GM18517 (cell line): Measurements from ENCODE around the gene SHROOM1.

Source experiments
- ATAC-seq: cut with Tn5 transposase; IDR thresholded peaks from one replicate; pipeline ENCODE4 v1.9.1; 2021; ENCODE audit warnings: mild to moderate bottlenecking, moderate library complexity; ENCODE audit not compliant: unreplicated experiment

SHROOM1 gene

DNA sequence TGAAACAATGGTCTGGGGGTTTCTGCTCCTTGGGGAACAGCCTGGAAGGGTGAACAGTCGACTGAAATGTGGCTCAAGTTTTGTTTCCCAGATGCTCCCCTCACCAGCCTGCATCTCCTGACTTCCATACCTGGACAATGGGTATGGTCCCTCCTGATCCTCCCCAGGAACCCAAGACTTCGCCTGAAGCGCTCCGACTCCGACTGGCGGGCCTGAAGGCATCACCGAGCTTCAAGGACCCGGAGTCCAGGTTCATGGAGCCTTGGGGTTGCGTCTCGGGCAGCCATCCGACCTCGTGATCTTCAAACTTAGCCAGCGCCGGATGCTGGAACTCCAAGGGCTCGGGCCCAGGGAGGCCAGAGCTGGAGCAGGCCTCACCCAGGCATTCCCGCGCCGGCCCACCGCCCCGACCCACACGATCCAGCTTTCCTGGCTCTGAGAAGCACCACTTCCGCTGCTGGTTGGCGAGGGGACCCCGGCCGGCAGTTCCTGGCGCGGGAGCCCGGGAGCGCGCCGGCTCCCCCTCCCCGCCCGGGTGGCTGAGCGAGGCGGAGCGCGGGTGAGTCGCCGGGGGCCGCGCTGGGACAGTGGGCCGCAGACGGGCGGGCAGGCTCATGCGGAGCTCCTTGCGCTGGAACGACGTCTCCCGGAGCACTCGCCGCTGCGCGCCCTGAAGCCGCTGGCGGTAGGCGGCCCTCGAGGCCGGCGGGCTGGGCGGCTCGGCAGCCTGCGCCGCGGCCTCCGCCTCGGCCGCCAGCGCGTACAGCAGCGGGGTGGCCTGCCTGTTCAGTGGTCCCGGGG, 5.2 kb downstream of the SHROOM1 start:
- ATAC-seq: no peak

DNA sequence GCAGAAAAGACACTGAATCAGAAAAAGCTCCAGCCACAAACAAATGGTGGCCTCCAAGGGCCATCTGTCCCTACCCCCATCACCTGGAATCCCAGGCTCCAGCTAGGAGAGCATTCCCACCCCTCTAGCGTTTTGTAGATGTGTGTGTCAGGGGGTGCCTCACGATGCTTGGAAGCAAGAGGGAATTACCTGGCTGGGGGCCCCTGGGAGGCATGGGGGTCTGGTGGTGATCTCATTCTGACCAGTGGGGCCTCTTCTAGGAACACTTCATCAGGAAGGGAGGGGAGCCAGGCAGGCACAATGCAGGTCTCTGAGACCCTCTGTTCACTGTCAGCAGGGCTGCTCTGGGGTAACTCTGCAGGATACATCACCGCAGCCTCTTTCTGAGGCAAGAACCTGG, 6.0 kb downstream of the SHROOM1 start:
- ATAC-seq: no peak

DNA sequence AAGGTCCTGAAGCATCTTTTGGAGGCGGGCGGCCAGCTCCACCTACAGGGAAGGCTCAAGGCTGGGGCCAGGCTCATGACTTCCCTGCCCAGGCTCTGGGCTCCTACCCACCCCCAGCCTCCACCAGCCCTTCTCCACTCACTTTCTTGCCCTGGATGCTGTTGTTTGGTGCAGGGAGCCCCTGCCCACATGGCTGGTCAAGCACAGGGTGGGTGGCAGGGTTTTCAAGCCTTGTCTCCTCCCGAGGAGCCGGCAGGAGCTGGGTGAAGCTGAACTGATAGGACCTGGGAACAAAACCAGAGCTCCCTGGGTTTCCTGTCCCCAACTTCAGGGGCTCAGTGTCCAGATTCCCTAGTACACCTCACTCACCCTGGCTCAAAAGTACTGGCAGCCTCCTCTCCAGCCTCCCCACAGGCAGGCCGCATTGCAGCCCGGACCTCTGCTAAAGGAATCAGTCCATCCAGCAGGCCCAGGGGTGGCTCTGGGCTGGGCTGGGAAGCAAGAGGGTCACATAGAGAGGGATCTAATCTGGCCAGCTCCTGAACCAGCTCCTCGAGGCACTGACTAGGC, 6.9 kb downstream of the SHROOM1 start:
- ATAC-seq: no peak

GRCh38 chr5:132822650-132823480, 7.6 kb downstream of the SHROOM1 start:
- ATAC-seq: no peak

DNA sequence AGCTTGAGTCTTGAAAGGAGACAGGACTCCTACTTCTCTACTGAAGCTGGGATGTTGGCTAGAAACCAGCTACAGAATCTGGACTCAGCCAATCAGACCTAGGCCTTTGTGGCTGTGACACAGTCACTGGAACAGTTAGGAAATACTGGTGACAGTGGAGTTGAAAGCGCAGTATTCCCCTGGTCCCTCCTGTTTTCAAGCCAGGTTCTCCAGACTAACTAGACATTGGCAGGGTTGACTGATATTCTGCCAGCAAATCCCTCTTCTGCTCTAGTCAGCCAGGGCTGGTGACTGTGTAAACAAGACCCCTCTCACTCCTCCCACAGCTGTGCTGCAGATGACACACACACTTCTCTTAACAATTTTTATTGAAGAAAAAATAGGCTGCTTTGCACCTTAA, 8.7 kb downstream of the SHROOM1 start:
- ATAC-seq: no peak

DNA sequence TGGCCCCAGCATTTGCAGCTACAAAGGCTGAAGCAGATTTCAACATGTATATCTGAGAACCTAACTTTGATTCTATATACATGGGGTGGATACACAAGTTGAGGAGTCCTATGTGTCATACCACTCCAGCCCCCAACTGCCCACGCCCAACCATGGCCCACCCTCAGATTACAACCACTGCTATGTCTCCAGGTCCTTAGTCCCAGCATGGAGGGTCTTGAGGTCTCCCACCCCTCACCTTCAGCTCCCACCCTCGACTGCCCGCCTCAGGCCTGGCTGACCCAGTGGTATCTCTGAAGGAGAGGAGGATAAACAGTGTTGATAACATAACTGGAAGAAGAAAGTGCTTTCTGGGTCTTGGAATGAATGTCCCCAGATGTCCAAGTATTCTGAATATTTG, 9.1 kb downstream of the SHROOM1 start:
- no peak for ATAC-seq

DNA sequence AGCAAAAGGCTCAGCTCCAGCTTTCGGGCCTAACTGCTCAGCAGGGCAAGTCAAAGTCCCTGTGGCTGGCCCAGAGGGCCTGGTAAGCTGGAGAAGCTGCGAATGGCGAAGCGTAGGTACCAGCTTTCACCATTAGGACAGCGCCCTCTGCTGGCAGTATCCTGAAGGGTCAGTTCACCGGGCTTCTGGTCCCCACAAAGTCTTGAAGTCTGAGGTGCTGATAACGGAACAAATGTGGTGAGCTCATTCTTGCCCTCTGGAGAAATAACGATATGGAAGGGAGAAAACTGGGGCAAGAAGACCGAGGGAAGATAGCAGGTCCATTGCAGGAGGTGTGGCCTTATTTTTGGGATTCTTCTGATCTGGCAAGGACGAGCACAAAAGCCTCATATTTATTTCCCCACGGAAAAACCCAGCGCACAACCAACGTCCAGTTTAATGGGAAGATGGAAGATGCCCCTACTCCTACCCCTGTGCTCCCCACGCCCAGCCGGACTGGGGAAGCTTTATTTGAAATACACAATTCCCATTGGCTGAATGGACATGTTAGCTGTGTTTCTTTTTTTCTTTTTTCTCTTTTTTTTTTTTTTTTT, 10.2 kb downstream of the SHROOM1 start:
- ATAC-seq: peak; percentile 73

DNA sequence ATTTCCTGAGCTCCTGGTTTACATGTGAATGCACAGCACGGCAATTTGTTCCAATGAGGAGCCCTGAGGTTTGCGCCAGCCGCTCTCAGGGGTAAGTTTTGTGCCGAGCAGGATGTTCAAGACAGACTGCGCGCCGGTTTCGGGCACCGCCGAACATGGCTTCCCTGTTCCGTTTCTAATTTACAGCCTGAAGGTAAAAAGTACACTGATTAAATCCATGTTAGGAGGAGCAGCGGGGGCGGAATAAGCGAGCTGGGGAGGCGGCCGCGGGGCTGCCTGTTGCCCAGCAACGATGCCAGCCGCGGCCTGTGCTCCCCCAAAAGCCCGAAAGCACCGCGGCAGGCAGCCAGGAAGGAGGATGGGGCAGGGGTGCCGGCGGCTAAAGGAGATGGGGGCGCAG, 11.0 kb downstream of the SHROOM1 start:
- ATAC-seq: no peak

DNA sequence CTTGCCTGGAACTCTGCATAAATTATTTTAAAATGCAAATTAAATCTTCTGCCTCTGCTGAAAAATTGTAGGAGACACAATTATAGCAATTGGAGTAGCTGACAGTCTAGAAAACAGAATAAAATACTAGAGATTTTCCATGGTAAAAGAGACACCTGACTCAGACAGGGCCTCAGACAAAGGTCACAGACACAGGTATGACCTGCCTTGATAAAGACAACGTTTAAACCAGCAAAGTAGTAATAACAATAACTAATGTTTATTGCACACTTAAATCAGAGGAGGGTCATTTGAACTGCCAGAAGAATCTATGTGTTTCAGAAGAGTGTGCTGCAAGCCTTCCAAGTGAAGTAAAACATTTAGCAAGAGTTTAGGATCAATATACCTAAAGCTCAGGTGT, 13.4 kb downstream of the SHROOM1 start:
- ATAC-seq: no peak

GRCh38 chr5:132816554-132816953, 13.9 kb downstream of the SHROOM1 start:
- ATAC-seq: no peak

DNA sequence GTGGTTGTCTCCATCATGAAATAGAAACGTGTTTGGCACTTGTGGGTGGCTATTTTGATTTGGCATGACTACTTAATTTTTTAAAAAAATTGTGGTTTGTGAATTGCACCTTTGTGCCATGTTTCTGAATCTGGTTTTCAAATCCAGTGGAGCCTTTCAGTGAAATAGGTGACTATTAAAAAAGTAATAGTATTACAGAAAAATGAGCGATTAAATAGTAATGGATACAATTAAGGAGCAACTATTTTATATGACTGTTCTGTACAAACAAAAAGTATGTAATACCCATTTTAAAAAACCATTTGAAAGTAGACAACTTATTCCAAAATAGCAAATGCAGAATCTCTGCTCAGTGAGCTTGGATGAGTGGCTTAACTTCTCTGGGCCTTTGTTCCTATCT, 14.4 kb downstream of the SHROOM1 start:
- ATAC-seq: no peak

- ATAC-seq: no peak
Measured at GRCh38 chr5:132815454-132815853, 15.0 kb downstream of the SHROOM1 start.

GRCh38 chr5:132814503-132815294, 15.7 kb downstream of the SHROOM1 start:
- ATAC-seq: no peak

DNA sequence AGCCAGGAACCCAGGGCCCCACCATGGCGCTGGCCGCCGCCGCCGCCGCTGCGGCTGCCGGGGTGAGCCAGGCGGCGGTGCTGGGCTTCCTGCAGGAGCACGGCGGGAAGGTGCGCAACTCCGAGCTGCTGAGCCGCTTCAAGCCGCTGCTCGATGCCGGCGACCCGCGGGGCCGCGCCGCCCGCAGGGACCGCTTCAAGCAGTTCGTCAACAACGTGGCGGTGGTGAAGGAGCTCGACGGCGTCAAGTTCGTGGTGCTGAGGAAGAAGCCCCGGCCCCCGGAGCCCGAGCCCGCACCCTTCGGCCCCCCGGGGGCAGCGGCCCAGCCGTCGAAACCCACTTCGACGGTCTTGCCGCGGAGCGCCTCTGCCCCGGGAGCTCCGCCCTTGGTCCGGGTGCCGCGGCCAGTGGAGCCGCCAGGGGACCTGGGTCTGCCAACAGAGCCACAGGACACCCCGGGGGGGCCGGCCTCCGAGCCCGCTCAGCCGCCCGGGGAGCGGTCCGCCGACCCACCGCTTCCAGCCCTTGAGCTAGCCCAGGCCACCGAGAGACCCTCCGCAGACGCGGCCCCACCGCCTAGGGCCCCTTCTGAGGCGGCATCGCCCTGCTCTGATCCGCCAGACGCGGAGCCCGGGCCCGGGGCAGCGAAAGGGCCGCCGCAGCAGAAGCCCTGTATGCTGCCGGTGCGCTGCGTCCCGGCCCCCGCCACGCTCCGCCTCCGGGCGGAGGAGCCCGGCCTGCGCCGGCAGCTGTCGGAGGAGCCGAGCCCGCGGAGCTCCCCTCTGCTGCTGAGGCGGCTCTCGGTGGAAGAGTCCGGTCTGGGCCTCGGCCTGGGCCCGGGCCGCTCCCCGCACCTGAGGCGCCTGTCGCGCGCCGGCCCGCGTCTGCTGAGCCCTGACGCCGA, 16.6 kb downstream of the SHROOM1 start:
- no peak for ATAC-seq

DNA sequence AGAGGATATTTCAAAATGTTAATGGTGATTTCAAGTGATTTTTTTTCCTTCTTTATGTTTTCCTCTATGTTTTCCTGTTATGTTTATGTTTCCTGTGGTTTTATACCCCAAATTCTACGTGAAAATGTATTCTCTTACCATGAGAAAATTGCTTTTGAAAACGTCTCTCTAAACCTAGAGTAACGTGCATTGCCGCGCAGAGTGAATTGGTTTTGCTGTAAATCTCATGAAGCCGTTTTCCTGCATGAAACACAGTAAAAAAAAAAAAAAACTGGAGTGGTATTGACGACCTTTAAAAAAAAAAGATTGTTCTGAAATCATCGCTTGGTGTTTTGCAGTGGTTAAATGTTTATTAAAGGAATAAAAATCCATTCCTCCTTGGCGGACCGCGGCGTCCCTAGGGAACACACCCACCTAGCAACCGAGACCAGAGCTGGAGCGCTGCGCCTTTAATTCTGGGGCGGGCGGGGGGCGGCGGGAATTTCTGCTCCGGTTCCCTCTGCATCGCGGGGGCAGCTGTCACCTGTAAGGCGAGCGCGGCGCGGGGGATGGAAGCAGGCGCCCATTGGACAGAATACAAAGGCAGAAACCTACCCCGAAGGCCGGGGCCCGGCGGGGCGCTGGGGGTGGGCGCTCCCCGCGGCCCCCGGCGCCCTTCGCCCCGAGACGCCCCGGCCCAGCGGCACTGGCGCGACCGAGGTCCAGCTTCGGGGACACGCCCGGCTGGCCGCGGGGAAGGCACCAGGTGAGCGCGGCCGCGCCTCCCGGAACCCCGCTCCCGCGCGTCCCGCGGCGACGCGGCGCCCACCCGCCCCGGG, 17.5 kb downstream of the SHROOM1 start, which contains the start of gene SOWAHA:
SOWAHA (plus strand) TSS at position 522 of the 818 bp plus-strand sequence. CDS start 320 bp downstream, outside the sequence.
- no peak for ATAC-seq

GRCh38 chr5:132812123-132812765, 18.2 kb downstream of the SHROOM1 start:
- ATAC-seq: no peak

DNA sequence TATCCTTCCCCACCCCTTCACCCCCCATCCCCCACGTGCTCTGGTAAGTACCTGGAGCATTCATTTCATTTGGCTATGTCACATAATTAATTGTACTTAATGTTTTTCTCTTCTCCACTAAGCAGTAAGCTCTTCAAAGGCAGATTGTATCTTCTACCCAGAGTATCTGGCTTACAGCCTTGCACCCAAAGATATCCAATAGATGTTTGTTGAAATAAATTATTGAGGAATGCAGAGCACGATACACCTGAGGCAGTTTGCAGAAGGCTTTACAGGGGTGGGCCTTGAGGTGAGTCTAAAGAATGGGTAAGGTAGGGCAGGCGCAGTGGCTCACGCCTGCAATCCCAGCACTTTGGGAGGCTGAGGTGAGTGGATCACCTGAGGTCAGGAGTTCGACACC, 19.8 kb downstream of the SHROOM1 start:
- no peak for ATAC-seq

- no peak for ATAC-seq
Measured at GRCh38 chr5:132808866-132809265, 21.6 kb downstream of the SHROOM1 start.
